Nephron (organoid): Measurements from ENCODE around the gene GPD2.

Experiments
- H3K27ac Mint-ChIP-seq, 3 experiments: 2 replicates each; pipeline ENCODE4 v1.8.0; 2020; ENCODE audit warnings: mixed read lengths in 3 of 3, mild to moderate bottlenecking in 2 of 3, moderate library complexity in 1 of 3
- H3K27me3 Mint-ChIP-seq: 2 replicates; pipeline ENCODE4 v1.8.0; 2021; ENCODE audit warnings: low read depth, mild to moderate bottlenecking, moderate library complexity, mixed read lengths
- H3K36me3 Mint-ChIP-seq: 2 replicates; pipeline ENCODE4 v1.8.0; 2020; ENCODE audit warnings: low read depth, mixed read lengths
- H3K4me1 Mint-ChIP-seq: 2 replicates; pipeline ENCODE4 v1.8.0; 2020; ENCODE audit warnings: mixed read lengths
- H3K4me3 Mint-ChIP-seq, 3 experiments: 2 replicates each; pipeline ENCODE4 v1.8.0; 2020; ENCODE audit warnings: mild to moderate bottlenecking in 3 of 3, mixed read lengths in 3 of 3, moderate library complexity in 2 of 3
- H3K9me3 Mint-ChIP-seq: 2 replicates; pipeline ENCODE4 v1.8.0; 2020; ENCODE audit warnings: mixed read lengths
- CTCF ChIP-seq, 3 experiments: fragments of 200-600 bp; sonication (generic); IDR thresholded peaks; one replicate each; pipeline ENCODE4 v1.5.0; 2021; ENCODE audit warnings: antibody characterized with exemption in 3 of 3; ENCODE audit not compliant: unreplicated experiment in 3 of 3

GPD2 gene

GRCh38 chr2:156411835-156412234, 24.3 kb upstream of the GPD2 start:
- Mint-ChIP-seq H3K4me3 (no peak overlapping the region), H3K27ac (no peak overlapping the region), H3K4me1 (no peaks in the 10 kb centered on the region), H3K27me3 (no peaks in the 10 kb centered on the region), H3K9me3 (no peaks in the 10 kb centered on the region), H3K36me3 (no peaks in the 10 kb centered on the region)
- TF ChIP-seq CTCF (IDR thresholded peaks at IDR 0.05; ENCODE audit: unreplicated experiment in 3 of 3), result no peak

DNA sequence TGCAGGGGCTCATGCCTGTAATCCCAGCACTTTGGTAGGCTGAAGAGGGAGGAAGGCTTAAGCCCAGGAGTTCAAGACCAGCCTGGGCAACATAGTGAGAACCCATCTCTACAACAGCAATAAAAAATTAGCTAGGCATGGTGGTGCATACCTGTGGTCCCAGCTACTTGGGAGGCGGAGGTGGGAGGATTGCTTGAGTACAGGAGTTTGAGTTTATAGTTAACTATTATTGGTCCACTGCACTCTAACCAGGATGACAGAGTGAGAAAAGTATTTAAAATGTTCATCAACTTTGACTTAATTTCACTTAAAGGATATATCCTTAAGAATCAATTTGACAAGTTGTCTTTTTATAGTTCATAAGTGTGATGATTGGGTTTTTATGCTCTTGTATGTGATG, 14.3 kb upstream of the GPD2 start:
- TF ChIP-seq CTCF (IDR thresholded peaks at IDR 0.05; ENCODE audit: unreplicated experiment in 3 of 3), result no peak
- no peak overlapping the region for H3K27ac Mint-ChIP-seq
- H3K4me1 Mint-ChIP-seq, result no peaks in the 10 kb centered on the region
- no peaks in the 10 kb centered on the region for H3K9me3 Mint-ChIP-seq
- H3K27me3 Mint-ChIP-seq, result no peaks in the 10 kb centered on the region
- H3K36me3 Mint-ChIP-seq, result no peaks in the 10 kb centered on the region
- H3K4me3 Mint-ChIP-seq, result no peak overlapping the region

DNA sequence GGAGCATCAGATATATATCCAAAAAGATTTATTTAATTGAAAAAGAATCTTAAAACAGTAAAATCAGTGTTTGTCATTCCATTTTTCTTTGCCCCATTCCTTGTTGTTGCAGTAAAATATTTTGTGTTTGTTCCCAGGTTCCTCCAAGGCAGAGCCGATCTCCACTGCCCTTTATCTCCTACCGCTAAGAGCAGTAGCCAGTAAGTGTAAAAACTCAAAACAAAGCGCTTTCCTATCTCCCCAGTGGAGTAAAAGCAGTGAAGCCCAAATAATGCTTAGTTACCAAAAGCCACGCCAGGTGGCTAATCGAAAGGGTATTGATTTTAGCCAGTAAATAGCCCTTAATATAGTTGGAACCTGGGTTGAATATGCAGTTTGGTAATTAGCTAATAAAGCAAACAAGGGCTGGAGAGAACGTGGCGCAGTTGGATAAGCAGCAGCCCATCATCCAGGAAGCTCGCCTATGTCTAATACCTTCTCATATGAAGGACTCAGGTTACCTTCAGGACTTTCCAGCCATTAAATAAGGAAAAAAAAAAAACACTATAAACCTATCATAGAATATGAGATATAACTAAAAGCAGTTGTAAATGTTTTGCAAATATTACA, 12.4 kb upstream of the GPD2 start:
- no peaks in the 10 kb centered on the region for H3K9me3 Mint-ChIP-seq
- no peaks in the 10 kb centered on the region for H3K36me3 Mint-ChIP-seq
- no peak overlapping the region for H3K4me3 Mint-ChIP-seq
- H3K27me3 Mint-ChIP-seq, result no peaks in the 10 kb centered on the region
- no peak overlapping the region for H3K27ac Mint-ChIP-seq
- TF ChIP-seq CTCF (IDR thresholded peaks at IDR 0.05; ENCODE audit: unreplicated experiment in 3 of 3), result no peak
- no peaks in the 10 kb centered on the region for H3K4me1 Mint-ChIP-seq

DNA sequence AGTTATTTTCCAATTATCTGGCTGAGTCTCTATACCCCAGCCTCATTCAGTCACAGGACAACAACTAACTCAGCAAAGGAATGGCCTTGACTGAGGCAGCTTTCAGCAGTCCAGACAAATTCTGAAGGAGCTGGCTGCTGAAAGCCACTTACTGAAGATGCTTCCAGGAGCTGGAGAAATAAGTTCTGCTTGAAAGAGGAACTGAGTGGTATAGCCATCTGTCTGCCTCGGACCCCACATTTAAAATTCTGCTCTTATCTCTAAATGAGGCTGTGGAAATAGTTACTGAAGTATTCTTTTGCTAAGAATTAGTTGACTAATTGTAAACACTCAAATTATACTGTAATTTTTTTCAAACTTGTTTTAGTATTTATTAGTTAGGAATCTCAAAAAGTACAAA, 9.1 kb upstream of the GPD2 start:
- Mint-ChIP-seq H3K27me3 (no peaks in the 10 kb centered on the region), H3K9me3 (no peaks in the 10 kb centered on the region), H3K4me1 (no peaks in the 10 kb centered on the region), H3K4me3 (no peak overlapping the region), H3K27ac (no peak overlapping the region), H3K36me3 (no peaks in the 10 kb centered on the region)
- no peak for TF ChIP-seq CTCF (IDR thresholded peaks at IDR 0.05; ENCODE audit: unreplicated experiment in 3 of 3)

DNA sequence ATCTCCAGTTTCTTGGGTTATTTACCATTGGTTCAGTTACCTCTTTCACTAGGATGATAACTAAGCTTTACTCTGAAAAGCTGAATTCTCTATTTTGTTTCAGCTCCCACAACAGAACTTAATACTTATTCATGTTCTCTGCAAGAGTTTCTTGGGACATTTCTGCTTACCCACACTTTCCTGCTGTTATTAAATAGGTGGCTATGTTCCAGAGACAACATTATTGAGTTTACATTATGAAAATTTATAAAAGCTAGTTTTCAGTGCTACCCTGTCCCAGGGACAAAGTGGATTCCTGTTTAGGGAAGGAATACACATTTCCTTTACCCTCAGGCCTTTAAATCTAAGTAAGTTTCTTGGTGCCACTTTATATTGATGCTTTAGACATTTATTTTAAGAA, 7.0 kb upstream of the GPD2 start:
- no peaks in the 10 kb centered on the region for H3K36me3 Mint-ChIP-seq
- no peaks in the 10 kb centered on the region for H3K27me3 Mint-ChIP-seq
- TF ChIP-seq CTCF (IDR thresholded peaks at IDR 0.05; ENCODE audit: unreplicated experiment in 3 of 3), result no peak

DNA sequence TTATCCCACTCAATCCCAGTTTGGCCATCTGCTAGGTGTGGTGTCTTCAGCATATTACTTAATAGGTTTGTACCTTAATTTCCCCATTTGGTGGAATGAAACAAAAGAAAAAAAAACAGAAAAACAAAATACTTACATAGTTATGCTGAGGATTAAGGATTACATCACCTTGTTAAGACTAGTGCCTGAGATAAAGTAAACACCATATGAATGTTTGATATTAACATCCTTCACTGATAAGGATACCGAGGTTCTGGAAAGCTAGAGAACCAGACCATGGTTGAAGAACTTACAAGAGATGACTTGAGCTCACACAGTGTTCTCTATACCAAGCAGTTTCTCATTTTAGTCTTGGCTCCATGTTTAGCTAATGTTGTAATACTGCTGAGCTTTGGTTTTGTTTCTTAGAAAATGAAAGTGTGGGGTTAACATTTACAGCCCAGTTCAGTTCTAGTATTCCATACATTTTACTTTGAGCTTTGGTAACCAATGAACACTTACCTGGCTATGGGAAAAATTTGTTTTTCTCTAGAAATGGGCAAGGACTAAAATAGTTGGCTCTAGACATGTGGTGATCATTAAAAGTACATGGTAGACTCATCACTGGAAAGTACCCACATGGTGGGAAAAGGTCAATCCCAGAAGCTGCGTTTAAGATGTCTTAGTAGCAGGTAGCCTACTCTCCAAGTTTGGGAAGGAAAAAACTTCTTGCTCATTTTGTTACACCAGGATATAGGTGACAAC, 5.8 kb upstream of the GPD2 start:
- Mint-ChIP-seq H3K9me3 (no peaks in the 10 kb centered on the region), H3K4me3 (no peak overlapping the region), H3K27ac (no peak overlapping the region), H3K4me1 (peaks cover 4% of the 10 kb centered on the region), H3K27me3 (no peaks in the 10 kb centered on the region), H3K36me3 (no peaks in the 10 kb centered on the region)
- TF ChIP-seq CTCF (IDR thresholded peaks at IDR 0.05; ENCODE audit: unreplicated experiment in 3 of 3), result no peak

More for the DNA sequence above, 7.0 kb upstream of the GPD2 start:
- Mint-ChIP-seq H3K4me1 (no peaks in the 10 kb centered on the region), H3K9me3 (no peaks in the 10 kb centered on the region), H3K27ac (no peak overlapping the region), H3K4me3 (no peak overlapping the region)
